ENCODE results near the gene TNFAIP6.

- no peak for TF ChIP-seq EZH2 (IDR thresholded peaks at IDR 0.05)
- TF ChIP-seq POLR2AphosphoS5 (IDR thresholded peaks at IDR 0.05; ENCODE audit: borderline replicate concordance, low read depth, low read length), result no peak
- no peak for TF ChIP-seq FOXP2 (optimal IDR thresholded peaks at IDR 0.05; ENCODE audit: control extremely low read depth, extremely low read length, insufficient read depth)
These were observed 27.4 kb upstream of the TNFAIP6 start for GRCh38 chr2:151329998-151330397.
